ENCODE results near the gene ATP6V0D1. TPM values are rescaled to one million over a fixed set of nuclear protein-coding genes. Genes with fewer than 3 reads are reported as not detected.
A peak's percentile ranks its signal among the peaks of the same experiment; 100 is the strongest.

Gene ATP6V0D1
- total RNA-seq, 1 experiment from 2014 or later, result 50.5 TPM

GRCh38 chr16:67483150-67483549 lies 2.2 kb upstream of the ATP6V0D1 start, which contains the start of gene AGRP:
Gene AGRP (minus strand): TSS chr16:67483547. CDS start chr16:67483398, 149 bp downstream.
- peaks cover 20% of the 10 kb centered on the region for H3K36me3 Mint-ChIP-seq (ENCODE audit: insufficient read depth, unreplicated experiment)
- H3K9me3 Mint-ChIP-seq (ENCODE audit: unreplicated experiment), result no peaks in the 10 kb centered on the region
- H3K27ac Mint-ChIP-seq (ENCODE audit: low read depth, unreplicated experiment), result peak within 1 kb of the TSS; percentile 83
- no TSS peak for BruUV-seq (replicated peaks)
- intact Hi-C loops (cut with micrococcal nuclease), result no loop called here
- no peaks in the 10 kb centered on the region for H3K27me3 Mint-ChIP-seq (ENCODE audit: insufficient read depth, unreplicated experiment)
- no peak for TF ChIP-seq CTCF (IDR thresholded peaks at IDR 0.05; ENCODE audit: unreplicated experiment)
- peaks cover 15% of the 10 kb centered on the region for H3K4me1 Mint-ChIP-seq (ENCODE audit: insufficient read depth, unreplicated experiment)
- ChIA-PET POLR2A (no interaction called here), CTCF (interaction anchor here (0.6 to 6.2 kb wide), 4 partner anchors 9 to 242 kb away, joined by 3 to 52 read pairs (median 14); no protein-coding TSS in a partner anchor)
- no peak for DNase-seq (ENCODE audit: unreplicated experiment)
- H3K4me3 Mint-ChIP-seq (ENCODE audit: unreplicated experiment), result peak within 1 kb of the TSS; percentile 98

- intact Hi-C loops (cut with micrococcal nuclease), result no loop called here
- no TSS peak for BruUV-seq (replicated peaks)
- POLR2A ChIA-PET, result interaction anchor here (0.5 to 3.4 kb wide), 7 partner anchors 8 to 1092 kb away, joined by 3 to 21 read pairs (median 6); partner anchors contain the start of genes RANBP10 and TSNAXIP1
- no peak for DNase-seq (ENCODE audit: unreplicated experiment)
- Mint-ChIP-seq H3K36me3 (ENCODE audit: insufficient read depth, unreplicated experiment) (peaks cover 25% of the 10 kb centered on the region), H3K4me3 (ENCODE audit: unreplicated experiment) (peak overlapping the region; percentile 98), H3K4me1 (ENCODE audit: insufficient read depth, unreplicated experiment) (peaks cover 22% of the 10 kb centered on the region), H3K9me3 (ENCODE audit: unreplicated experiment) (no peaks in the 10 kb centered on the region), H3K27ac (ENCODE audit: low read depth, unreplicated experiment) (peak overlapping the region; percentile 97), H3K27me3 (ENCODE audit: insufficient read depth, unreplicated experiment) (no peaks in the 10 kb centered on the region)
- TF ChIP-seq CTCF (IDR thresholded peaks at IDR 0.05; ENCODE audit: unreplicated experiment), result no peak
- CTCF ChIA-PET, result interaction anchor here (0.6 to 6.2 kb wide), 7 partner anchors 10 to 801 kb away, joined by 3 to 52 read pairs (median 4); no protein-coding TSS in a partner anchor
Observed at GRCh38 chr16:67482233-67482924, 1.4 kb upstream of the ATP6V0D1 start.

GRCh38 chr16:67481561-67482232 lies 740 bp upstream of the ATP6V0D1 start:
- ChIA-PET POLR2A (interaction anchor here (0.5 to 3.4 kb wide), 24 partner anchors 9 to 1093 kb away, joined by 3 to 21 read pairs (median 4); partner anchors contain the start of genes ACD, FHOD1, NFATC3 and RANBP10), CTCF (interaction anchor here (0.6 to 6.2 kb wide), 23 partner anchors 11 to 1036 kb away, joined by 3 to 52 read pairs (median 4); partner anchors contain the start of genes CTCF, E2F4 and GFOD2)
- intact Hi-C loops (cut with micrococcal nuclease), result loop anchor here (1.0 kb wide), 1 partner anchor 33 kb away; no protein-coding TSS in a partner anchor
- H3K27me3 Mint-ChIP-seq (ENCODE audit: insufficient read depth, unreplicated experiment), result no peaks in the 10 kb centered on the region
- peaks cover 22% of the 10 kb centered on the region for H3K4me1 Mint-ChIP-seq (ENCODE audit: insufficient read depth, unreplicated experiment)
- H3K4me3 Mint-ChIP-seq (ENCODE audit: unreplicated experiment), result peak overlapping the region; percentile 98
- TSS peak; percentile 72 for BruUV-seq (replicated peaks)
- no peak for TF ChIP-seq CTCF (IDR thresholded peaks at IDR 0.05; ENCODE audit: unreplicated experiment)
- peaks cover 23% of the 10 kb centered on the region for H3K36me3 Mint-ChIP-seq (ENCODE audit: insufficient read depth, unreplicated experiment)
- peak overlapping the region; percentile 97 for H3K27ac Mint-ChIP-seq (ENCODE audit: low read depth, unreplicated experiment)
- no peaks in the 10 kb centered on the region for H3K9me3 Mint-ChIP-seq (ENCODE audit: unreplicated experiment)
- DNase-seq (ENCODE audit: unreplicated experiment), result no peak
